CD4-positive, alpha-beta T cell (primary cell): ENCODE measurements around the gene MARCHF3. TPM values are rescaled to one million over a fixed set of nuclear protein-coding genes. Genes with fewer than 3 reads are reported as not detected.
"Not testable (repeated sequence)": the region's sequence is repeated elsewhere in the genome, so short reads cannot be mapped to it uniquely, and the experiment has no call there.

ENCODE experiments used
- ATAC-seq: fragments of 200-7000 bp; cut with Tn5 transposase; one replicate; pipeline ENCODE4 v1.10.0; 2022; ENCODE audit warnings: mild to moderate bottlenecking; ENCODE audit not compliant: poor library complexity
- CTCF ChIA-PET: fragments of 350-600 bp; sonication (Branson Sonifier 250); formaldehyde crosslinking; loops from one replicate; lab custom pipeline; 2021; ENCODE audit warnings: antibody characterized with exemption, inconsistent platforms; lab: Charles Lee
- POLR2A ChIA-PET: fragments of 350-600 bp; sonication (Branson Sonifier 250); formaldehyde crosslinking; loops from one replicate; lab custom pipeline; 2021; ENCODE audit warnings: antibody characterized with exemption, inconsistent platforms; lab: Charles Lee
- DNase-seq, 14 experiments: peaks; one replicate each; pipeline ENCODE4 v3.0.0-alpha.2; 2013 to 2020; ENCODE audit warnings: mixed read lengths in 2 of 14
- H3K27ac ChIP-seq, 2 donors: one replicate each; pipeline versions ENCODE4 v1.5.1 to v1.7.0; 2013; ENCODE audit warnings: low read length in 2 of 2, low read depth in 1 of 2, mild to moderate bottlenecking in 1 of 2
- H3K27me3 ChIP-seq, 2 experiments: 1 replicate in 1 of 2; 2 replicates in 1 of 2; pipeline versions ENCODE4 v1.6.1 to v1.7.0; 2013; ENCODE audit warnings: low read length in 2 of 2, control low read depth in 1 of 2, mild to moderate bottlenecking in 1 of 2, moderate library complexity in 1 of 2; ENCODE audit not compliant: insufficient read depth in 2 of 2, control insufficient read depth in 1 of 2
- H3K36me3 ChIP-seq: one replicate; pipeline ENCODE4 v1.6.1; 2013; ENCODE audit warnings: low read length, control low read depth; ENCODE audit not compliant: insufficient read depth
- H3K4me1 ChIP-seq: one replicate; pipeline ENCODE4 v1.6.1; 2013; ENCODE audit warnings: low read length, control low read depth; ENCODE audit not compliant: insufficient read depth
- H3K4me3 ChIP-seq: one replicate; pipeline ENCODE4 v1.5.1; 2013; ENCODE audit warnings: mild to moderate bottlenecking, low read length, moderate library complexity
- H3K9me3 ChIP-seq, 2 experiments: 1 replicate in 1 of 2; 2 replicates in 1 of 2; pipeline versions ENCODE4 v1.6.1 to v1.7.0; 2013; ENCODE audit warnings: low read length in 2 of 2, mild to moderate bottlenecking in 2 of 2, control low read depth in 1 of 2, moderate library complexity in 1 of 2; ENCODE audit not compliant: control insufficient read depth in 1 of 2, insufficient read depth in 1 of 2
- H3K27ac Mint-ChIP-seq: one replicate; pipeline ENCODE4 v1.8.0; 2020; ENCODE audit warnings: mixed read lengths
- H3K27me3 Mint-ChIP-seq: one replicate; pipeline ENCODE4 v1.8.0; 2021; ENCODE audit warnings: mixed read lengths
- H3K36me3 Mint-ChIP-seq: one replicate; pipeline ENCODE4 v1.8.0; 2021; ENCODE audit warnings: low read depth, mixed read lengths
- H3K4me1 Mint-ChIP-seq: one replicate; pipeline ENCODE4 v1.8.0; 2021; ENCODE audit warnings: low read depth, mixed read lengths
- H3K4me3 Mint-ChIP-seq: one replicate; pipeline ENCODE4 v1.8.0; 2020; ENCODE audit warnings: mild to moderate bottlenecking, mixed read lengths
- H3K9me3 Mint-ChIP-seq: one replicate; pipeline ENCODE4 v1.8.0; 2020; ENCODE audit warnings: mixed read lengths
- CTCF ChIP-seq: fragments of 200-600 bp; IDR thresholded peaks from one replicate; pipeline ENCODE4 v1.8.0; 2022; ENCODE audit warnings: antibody characterized with exemption, mild to moderate bottlenecking
- intact Hi-C, 2 experiments: fragments of 100-400 bp; cut with DNase I in 1 of 2; cut with micrococcal nuclease in 1 of 2; formaldehyde crosslinking; loops; one replicate each; pipeline versions ENCODE4 v1.15.1 to v1.9.0; 2023 to 2025; cut with DNase I, micrococcal nuclease
- total RNA-seq, 174 experiments: library from RNA in 2 of 174; stranded (reverse) in 2 of 174; gene quantifications; one replicate each; pipeline ENCODE4 v1.2.3 and lab custom pipeline; 2021 to 2026

The MARCHF3 gene
- total RNA-seq, 2 experiments from 2014 or later = 5.2 to 6.2 TPM

DNA sequence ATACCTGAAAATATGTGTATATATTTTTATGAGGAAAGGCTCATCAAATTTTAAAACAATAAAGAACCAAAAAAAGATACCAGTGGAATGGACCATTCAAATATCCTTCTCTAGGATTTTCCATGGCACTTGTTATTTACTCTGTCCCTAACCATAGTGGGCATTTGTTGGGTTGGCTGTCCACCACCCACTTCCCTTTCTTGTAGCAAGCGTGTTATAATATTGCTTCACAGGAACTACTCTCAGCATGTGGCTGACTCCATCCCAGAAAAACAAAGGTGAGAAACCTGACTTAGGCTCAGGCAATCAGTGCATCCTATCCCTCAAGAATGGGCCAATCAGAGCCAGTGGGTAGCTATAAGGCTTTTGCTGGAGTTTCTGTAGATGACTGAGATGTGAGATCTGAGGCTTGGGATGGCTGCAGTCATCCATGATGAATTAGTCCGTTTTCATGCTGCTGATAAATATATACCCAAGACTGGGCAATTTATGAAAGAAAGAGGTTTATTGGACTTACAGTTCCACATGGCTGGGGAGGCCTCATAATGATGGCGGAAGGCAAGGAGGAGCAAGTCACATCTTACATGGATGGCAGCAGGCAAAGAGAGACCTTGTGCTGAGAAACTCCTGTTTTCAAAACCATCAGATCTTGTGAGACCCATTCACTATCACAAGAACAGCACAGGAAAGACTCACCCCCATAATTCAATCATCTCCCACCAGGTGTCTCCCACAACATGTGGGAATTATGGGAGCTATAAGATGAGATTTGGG lies 25.7 kb upstream of the MARCHF3 start:
- H3K4me3 ChIP-seq = no peak overlapping the region
- Mint-ChIP-seq H3K27me3 (no peaks in the 10 kb centered on the region), H3K27ac (no peak overlapping the region), H3K36me3 (peaks cover 85% of the 10 kb centered on the region), H3K9me3 (no peaks in the 10 kb centered on the region), H3K4me1 (no peaks in the 10 kb centered on the region), H3K4me3 (no peak overlapping the region)
- POLR2A ChIA-PET = no interaction called here
- CTCF ChIA-PET = no interaction called here
- intact Hi-C loops = no loop called here
- no peaks in the 10 kb centered on the region for H3K27me3 ChIP-seq
- H3K27ac ChIP-seq = no peak overlapping the region
- H3K4me1 ChIP-seq = no peaks in the 10 kb centered on the region
- peaks cover 9% of the 10 kb centered on the region for H3K36me3 ChIP-seq
- no peak for ATAC-seq
- no peak for TF ChIP-seq CTCF
- H3K9me3 ChIP-seq = no peaks in the 10 kb centered on the region
- DNase-seq = no peak

DNA sequence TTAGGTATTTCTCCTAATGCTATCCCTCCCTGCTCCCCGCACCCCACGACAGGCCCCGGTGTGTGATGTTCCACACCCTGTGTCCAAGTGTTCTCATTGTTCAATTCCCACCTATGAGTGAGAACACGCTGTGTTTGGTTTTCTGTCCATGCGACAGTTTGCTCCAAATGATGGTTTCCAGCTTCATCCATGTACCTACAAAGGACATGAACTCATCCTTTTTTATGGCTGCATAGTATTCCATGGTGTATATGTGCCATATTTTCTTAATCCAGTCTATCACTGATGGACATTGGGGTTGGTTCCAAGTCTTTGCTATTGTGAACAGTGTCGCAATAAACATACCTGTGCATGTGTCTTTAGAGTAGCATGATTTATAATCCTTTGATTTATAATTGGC lies 23.2 kb upstream of the MARCHF3 start:
- H3K4me1 ChIP-seq, H3K4me3 ChIP-seq, H3K27me3 Mint-ChIP-seq, H3K9me3 ChIP-seq, POLR2A ChIA-PET, H3K9me3 Mint-ChIP-seq, H3K27ac ChIP-seq, H3K36me3 ChIP-seq, H3K4me1 Mint-ChIP-seq, ATAC-seq, CTCF ChIA-PET, H3K4me3 Mint-ChIP-seq, H3K27me3 ChIP-seq, DNase-seq, intact Hi-C loops, H3K27ac Mint-ChIP-seq: not testable (repeated sequence)
- H3K36me3 Mint-ChIP-seq = peaks cover 78% of the 10 kb centered on the region

- DNase-seq = no peak
- intact Hi-C loops = no loop called here
- H3K36me3 Mint-ChIP-seq = peaks cover 72% of the 10 kb centered on the region
- Histone ChIP-seq H3K27me3 (no peaks in the 10 kb centered on the region), H3K9me3 (no peaks in the 10 kb centered on the region), H3K4me3 (no peak overlapping the region), H3K4me1 (no peaks in the 10 kb centered on the region), H3K27ac (no peak overlapping the region), H3K36me3 (peaks cover 9% of the 10 kb centered on the region)
- H3K9me3 Mint-ChIP-seq = no peaks in the 10 kb centered on the region
- H3K4me3 Mint-ChIP-seq = no peak overlapping the region
- no peaks in the 10 kb centered on the region for H3K27me3 Mint-ChIP-seq
- ChIA-PET POLR2A (no interaction called here), CTCF (no interaction called here)
- no peak overlapping the region for H3K27ac Mint-ChIP-seq
- TF ChIP-seq CTCF = no peak
- H3K4me1 Mint-ChIP-seq = no peaks in the 10 kb centered on the region
- no peak for ATAC-seq
Observed at GRCh38 chr5:127053049-127053448, 22.7 kb upstream of the MARCHF3 start.

- Mint-ChIP-seq H3K9me3 (no peaks in the 10 kb centered on the region), H3K27ac (no peak overlapping the region), H3K4me3 (no peak overlapping the region), H3K36me3 (peaks cover 64% of the 10 kb centered on the region), H3K4me1 (no peaks in the 10 kb centered on the region), H3K27me3 (no peaks in the 10 kb centered on the region)
- H3K36me3 ChIP-seq = peaks cover 9% of the 10 kb centered on the region
- no peak overlapping the region for H3K4me3 ChIP-seq
- TF ChIP-seq CTCF = no peak
- ATAC-seq = no peak
- intact Hi-C loops = no loop called here
- ChIA-PET POLR2A (no interaction called here), CTCF (no interaction called here)
- H3K4me1 ChIP-seq = no peaks in the 10 kb centered on the region
- no peaks in the 10 kb centered on the region for H3K9me3 ChIP-seq
- no peak for DNase-seq
- no peaks in the 10 kb centered on the region for H3K27me3 ChIP-seq
- H3K27ac ChIP-seq = no peak overlapping the region
Observed at GRCh38 chr5:127051591-127051990, 21.2 kb upstream of the MARCHF3 start.
